Measurements from ENCODE around the gene PSORS1C2. TPM values are rescaled to one million over a fixed set of nuclear protein-coding genes. Genes with fewer than 3 reads are reported as not detected.
"Not testable (repeated sequence)": the region's sequence is repeated elsewhere in the genome, so short reads cannot be mapped to it uniquely, and the experiment has no call there.

Gene PSORS1C2
- total RNA-seq, 4 donors from 2014 or later, result not detected

GRCh38 chr6:31165986-31166385 lies 27.1 kb upstream of the PSORS1C2 start:
- Histone ChIP-seq H3K4me3 (no peak overlapping the region), H3K9me3 (no peaks in the 10 kb centered on the region), H3K27ac (replicated peaks in 1 of 4) (no peak overlapping the region), H3K36me3 (peaks cover 0 to 17% (median 8%) of the 10 kb centered on the region in 4 donors), H3K27me3 (peaks cover 0 to 8% (median 0%) of the 10 kb centered on the region in 4 donors), H3K4me1 (no peaks in the 10 kb centered on the region)
- DNase-seq (ENCODE audit: extremely low spot score), result no peak
- WGBS, result 63% methylated on average over 4 of the region's 5 CpGs
- intact Hi-C loops (cut with DNase I), result no loop called here
- TF ChIP-seq POLR2AphosphoS5 (IDR thresholded peaks at IDR 0.05), result no peak
- no peak for TF ChIP-seq EP300 (IDR thresholded peaks at IDR 0.05)
- no peak for TF ChIP-seq CTCF (IDR thresholded peaks at IDR 0.05)
- TF ChIP-seq POLR2A (IDR thresholded peaks at IDR 0.05; ENCODE audit: low read depth), result no peak

- H3K9me3 ChIP-seq; DNase-seq (ENCODE audit: extremely low spot score); H3K4me1 ChIP-seq; H3K27ac ChIP-seq (replicated peaks in 1 of 4); H3K27me3 ChIP-seq; intact Hi-C loops (cut with DNase I); H3K4me3 ChIP-seq: not testable (repeated sequence)
- H3K36me3 ChIP-seq, result peaks cover 0 to 17% (median 8%) of the 10 kb centered on the region in 4 donors
- WGBS, result 80% methylated on average over 17 of the region's 17 CpGs
Measured at GRCh38 chr6:31165064-31165832, 26.4 kb upstream of the PSORS1C2 start.

GRCh38 chr6:31164475-31165063 lies 25.7 kb upstream of the PSORS1C2 start:
- H3K27ac ChIP-seq (replicated peaks in 1 of 4); intact Hi-C loops (cut with DNase I): not testable (repeated sequence)

GRCh38 chr6:31163922-31164321 lies 25.1 kb upstream of the PSORS1C2 start:
- H3K27me3 ChIP-seq, result no peaks in the 10 kb centered on the region
- H3K4me3 ChIP-seq, result no peak overlapping the region
- intact Hi-C loops (cut with DNase I), result no loop called here
- peaks cover 7 to 13% (median 8%) of the 10 kb centered on the region in 4 donors for H3K4me1 ChIP-seq
- no peak overlapping the region for H3K27ac ChIP-seq (replicated peaks in 1 of 4)
- DNase-seq (ENCODE audit: extremely low spot score), result no peak
- no peaks in the 10 kb centered on the region for H3K9me3 ChIP-seq
- TF ChIP-seq POLR2A (IDR thresholded peaks at IDR 0.05; ENCODE audit: low read depth) (no peak), POLR2AphosphoS5 (IDR thresholded peaks at IDR 0.05) (no peak), EP300 (IDR thresholded peaks at IDR 0.05) (no peak)
- H3K36me3 ChIP-seq, result peaks cover 0 to 17% (median 8%) of the 10 kb centered on the region in 4 donors

More at GRCh38 chr6:31164475-31165063, 25.7 kb upstream of the PSORS1C2 start:
- not testable (repeated sequence) for DNase-seq (ENCODE audit: extremely low spot score); H3K4me1 ChIP-seq; H3K27me3 ChIP-seq; H3K9me3 ChIP-seq; H3K4me3 ChIP-seq
- WGBS, result 100% methylated on average over 2 of the region's 9 CpGs
- H3K36me3 ChIP-seq, result peaks cover 0 to 17% (median 8%) of the 10 kb centered on the region in 4 donors

GRCh38 chr6:31162463-31163165 lies 23.7 kb upstream of the PSORS1C2 start:
- 91% methylated on average over 12 of the region's 13 CpGs for WGBS
- intact Hi-C loops (cut with DNase I), result no loop called here
- no peak overlapping the region for H3K27ac ChIP-seq (replicated peaks in 1 of 4)
- no peak for DNase-seq (ENCODE audit: extremely low spot score)
- peaks cover 10 to 19% (median 14%) of the 10 kb centered on the region in 4 donors for H3K4me1 ChIP-seq
- H3K27me3 ChIP-seq, result no peaks in the 10 kb centered on the region
- peaks cover 0 to 17% (median 8%) of the 10 kb centered on the region in 4 donors for H3K36me3 ChIP-seq
- no peaks in the 10 kb centered on the region for H3K9me3 ChIP-seq
- no peak overlapping the region for H3K4me3 ChIP-seq
- no peak for TF ChIP-seq POLR2A (IDR thresholded peaks at IDR 0.05; ENCODE audit: low read depth)
- TF ChIP-seq CTCF (IDR thresholded peaks at IDR 0.05), result no peak
- TF ChIP-seq POLR2AphosphoS5 (IDR thresholded peaks at IDR 0.05), result no peak
- no peak for TF ChIP-seq EP300 (IDR thresholded peaks at IDR 0.05)

All from esophagus muscularis mucosa (tissue), 4 donors.